ENCODE measurements around the gene PKMYT1. TPM values are rescaled to one million over a fixed set of nuclear protein-coding genes. Genes with fewer than 3 reads are reported as not detected.
"Not testable (repeated sequence)": the region's sequence is repeated elsewhere in the genome, so short reads cannot be mapped to it uniquely, and the experiment has no call there.

Gene PKMYT1
- total RNA-seq, 2 experiments from 2014 or later, result 123 to 134 TPM

- intact Hi-C loops (cut with micrococcal nuclease), result no loop called here
- Mint-ChIP-seq H3K27me3 (no peaks in the 10 kb centered on the region), H3K27ac (no peak overlapping the region), H3K36me3 (peaks cover 20% of the 10 kb centered on the region), H3K9me3 (no peaks in the 10 kb centered on the region), H3K4me1 (ENCODE audit: low read depth) (no peaks in the 10 kb centered on the region), H3K4me3 (no peak overlapping the region)
- ChIA-PET CTCF (interaction anchor here (2.0 kb wide), 1 partner anchor 10 kb away, joined by 9 read pairs; no protein-coding TSS in a partner anchor), POLR2A (no interaction called here)
- DNase-seq, result no peak
Measured at GRCh38 chr16:2936436-2937011, 43.7 kb downstream of the PKMYT1 start.

GRCh38 chr16:2934450-2934849 is 45.8 kb downstream of the PKMYT1 start:
- H3K27ac Mint-ChIP-seq, result no peak overlapping the region
- CTCF ChIA-PET, result interaction anchor here (1.2 kb wide), 1 partner anchor 14 kb away, joined by 3 read pairs; no protein-coding TSS in a partner anchor
- DNase-seq, result no peak
- H3K4me3 Mint-ChIP-seq, result no peak overlapping the region
- POLR2A ChIA-PET, result no interaction called here
- H3K27me3 Mint-ChIP-seq, result no peaks in the 10 kb centered on the region
- H3K36me3 Mint-ChIP-seq, result peaks cover 15% of the 10 kb centered on the region
- no peaks in the 10 kb centered on the region for H3K4me1 Mint-ChIP-seq (ENCODE audit: low read depth)
- intact Hi-C loops (cut with micrococcal nuclease), result no loop called here
- no peaks in the 10 kb centered on the region for H3K9me3 Mint-ChIP-seq

- no peak for DNase-seq
- H3K4me1 Mint-ChIP-seq (ENCODE audit: low read depth), result no peaks in the 10 kb centered on the region
- CTCF ChIA-PET, result no interaction called here
- no peaks in the 10 kb centered on the region for H3K27me3 Mint-ChIP-seq
- POLR2A ChIA-PET, result no interaction called here
- H3K27ac Mint-ChIP-seq, result no peak overlapping the region
- intact Hi-C loops (cut with micrococcal nuclease), result no loop called here
- H3K4me3 Mint-ChIP-seq, result no peak overlapping the region
- H3K9me3 Mint-ChIP-seq, result no peaks in the 10 kb centered on the region
- peaks cover 13% of the 10 kb centered on the region for H3K36me3 Mint-ChIP-seq
Measured at GRCh38 chr16:2933701-2934100, 46.5 kb downstream of the PKMYT1 start.

- Mint-ChIP-seq H3K27me3 (no peaks in the 10 kb centered on the region), H3K4me3 (no peak overlapping the region), H3K4me1 (ENCODE audit: low read depth) (no peaks in the 10 kb centered on the region), H3K9me3 (no peaks in the 10 kb centered on the region), H3K27ac (no peak overlapping the region), H3K36me3 (peaks cover 11% of the 10 kb centered on the region)
- intact Hi-C loops (cut with micrococcal nuclease), result no loop called here
- ChIA-PET CTCF (interaction anchor here (0.6 to 1.1 kb wide), 2 partner anchors 37 to 59 kb away, joined by 3 read pairs; no protein-coding TSS in a partner anchor), POLR2A (no interaction called here)
- no peak for DNase-seq
Measured at GRCh38 chr16:2933136-2933535, 47.1 kb downstream of the PKMYT1 start.

GRCh38 chr16:2931231-2931914 is 48.9 kb downstream of the PKMYT1 start:
- H3K4me1 Mint-ChIP-seq (ENCODE audit: low read depth); H3K27ac Mint-ChIP-seq; DNase-seq; H3K27me3 Mint-ChIP-seq; H3K4me3 Mint-ChIP-seq; POLR2A ChIA-PET; H3K9me3 Mint-ChIP-seq; intact Hi-C loops (cut with micrococcal nuclease): not testable (repeated sequence)
- H3K36me3 Mint-ChIP-seq, result peaks cover 10% of the 10 kb centered on the region
- CTCF ChIA-PET, result interaction anchor here (0.9 kb wide), 1 partner anchor 11 kb away, joined by 4 read pairs; no protein-coding TSS in a partner anchor

GRCh38 chr16:2930236-2930635 is 50.0 kb downstream of the PKMYT1 start:
- DNase-seq, result no peak
- CTCF ChIA-PET, result no interaction called here
- H3K4me3 Mint-ChIP-seq, result no peak overlapping the region
- intact Hi-C loops (cut with micrococcal nuclease), result no loop called here
- no peaks in the 10 kb centered on the region for H3K9me3 Mint-ChIP-seq
- H3K27me3 Mint-ChIP-seq, result no peaks in the 10 kb centered on the region
- H3K36me3 Mint-ChIP-seq, result peaks cover 8% of the 10 kb centered on the region
- H3K4me1 Mint-ChIP-seq (ENCODE audit: low read depth), result peaks cover 12% of the 10 kb centered on the region
- no peak overlapping the region for H3K27ac Mint-ChIP-seq
- POLR2A ChIA-PET, result no interaction called here

GRCh38 chr16:2929693-2930092 is 50.6 kb downstream of the PKMYT1 start:
- Mint-ChIP-seq H3K27ac (no peak overlapping the region), H3K27me3 (no peaks in the 10 kb centered on the region), H3K9me3 (no peaks in the 10 kb centered on the region), H3K4me3 (no peak overlapping the region), H3K4me1 (ENCODE audit: low read depth) (peaks cover 12% of the 10 kb centered on the region), H3K36me3 (peaks cover 7% of the 10 kb centered on the region)
- ChIA-PET CTCF (no interaction called here), POLR2A (interaction anchor here (1.1 kb wide), 1 partner anchor 133 kb away, joined by 3 read pairs; no protein-coding TSS in a partner anchor)
- intact Hi-C loops (cut with micrococcal nuclease), result no loop called here
- DNase-seq, result no peak

GRCh38 chr16:2928796-2929195 is 51.5 kb downstream of the PKMYT1 start:
- no peaks in the 10 kb centered on the region for H3K27me3 Mint-ChIP-seq
- POLR2A ChIA-PET, result interaction anchor here (1.1 kb wide), 1 partner anchor 132 kb away, joined by 3 read pairs; no protein-coding TSS in a partner anchor
- H3K27ac Mint-ChIP-seq, result no peak overlapping the region
- CTCF ChIA-PET, result no interaction called here
- H3K9me3 Mint-ChIP-seq, result no peaks in the 10 kb centered on the region
- H3K4me1 Mint-ChIP-seq (ENCODE audit: low read depth), result peaks cover 12% of the 10 kb centered on the region
- H3K4me3 Mint-ChIP-seq, result no peak overlapping the region
- no peak for DNase-seq
- H3K36me3 Mint-ChIP-seq, result no peaks in the 10 kb centered on the region
- intact Hi-C loops (cut with micrococcal nuclease), result no loop called here

GRCh38 chr16:2928151-2928550 is 52.1 kb downstream of the PKMYT1 start:
- ChIA-PET CTCF (interaction anchor here (1.1 to 1.8 kb wide), 4 partner anchors 45 to 204 kb away, joined by 4 to 13 read pairs (median 13); partner anchors contain the start of gene FLYWCH2), POLR2A (interaction anchor here (0.7 kb wide), 1 partner anchor 77 kb away, joined by 4 read pairs; no protein-coding TSS in a partner anchor)
- H3K27me3 Mint-ChIP-seq; H3K27ac Mint-ChIP-seq; H3K4me3 Mint-ChIP-seq; DNase-seq; intact Hi-C loops (cut with micrococcal nuclease); H3K9me3 Mint-ChIP-seq; H3K36me3 Mint-ChIP-seq: not testable (repeated sequence)
- H3K4me1 Mint-ChIP-seq (ENCODE audit: low read depth), result peaks cover 12% of the 10 kb centered on the region

GRCh38 chr16:2927010-2927646 is 53.1 kb downstream of the PKMYT1 start:
- Mint-ChIP-seq H3K27ac (no peak overlapping the region), H3K4me3 (no peak overlapping the region), H3K27me3 (no peaks in the 10 kb centered on the region), H3K9me3 (no peaks in the 10 kb centered on the region), H3K4me1 (ENCODE audit: low read depth) (peaks cover 12% of the 10 kb centered on the region), H3K36me3 (peaks cover 4% of the 10 kb centered on the region)
- peak; percentile 92 for DNase-seq
- POLR2A ChIA-PET, result no interaction called here
- intact Hi-C loops (cut with micrococcal nuclease), result loop anchor here (1.0 to 2.0 kb wide), 3 partner anchors 23 to 88 kb away; no protein-coding TSS in a partner anchor
- CTCF ChIA-PET, result interaction anchor here (0.6 to 2.3 kb wide), 30 partner anchors 10 to 227 kb away, joined by 3 to 21 read pairs (median 6); partner anchors contain the start of genes FLYWCH1, FLYWCH2, KREMEN2 and PRSS21

GRCh38 chr16:2926650-2926999 is 53.6 kb downstream of the PKMYT1 start:
- no peak overlapping the region for H3K4me3 Mint-ChIP-seq
- no peak for DNase-seq
- H3K9me3 Mint-ChIP-seq, result no peaks in the 10 kb centered on the region
- H3K4me1 Mint-ChIP-seq (ENCODE audit: low read depth), result peaks cover 12% of the 10 kb centered on the region
- ChIA-PET POLR2A (no interaction called here), CTCF (interaction anchor here (0.6 to 2.3 kb wide), 24 partner anchors 9 to 153 kb away, joined by 3 to 21 read pairs (median 6); partner anchors contain the start of genes FLYWCH1 and PRSS21)
- intact Hi-C loops (cut with micrococcal nuclease), result loop anchor here (2.0 kb wide), 2 partner anchors 58 to 88 kb away; no protein-coding TSS in a partner anchor
- H3K27me3 Mint-ChIP-seq, result no peaks in the 10 kb centered on the region
- no peak overlapping the region for H3K27ac Mint-ChIP-seq
- H3K36me3 Mint-ChIP-seq, result peaks cover 4% of the 10 kb centered on the region

Measured in activated CD4-positive, alpha-beta memory T cell treated with anti-CD3 and anti-CD28 coated beads for 36 hours (primary cell).